Trophoblast cell (in vitro differentiated cells and primary cell): ENCODE measurements around the gene UGCG.

Experiments
- DNase-seq, 2 donors: peaks; one replicate each; pipeline ENCODE4 v3.0.0-alpha.2; 2016
- H2AFZ ChIP-seq: 2 replicates; pipeline ENCODE4 v1.6.1; 2013; ENCODE audit warnings: low read length, moderate library complexity, mild to moderate bottlenecking; ENCODE audit not compliant: insufficient read depth, poor library complexity
- H2AK5ac ChIP-seq: 2 replicates; pipeline ENCODE4 v1.6.1; 2013; ENCODE audit warnings: mild to moderate bottlenecking, low read length
- H2BK120ac ChIP-seq: 2 replicates; pipeline ENCODE4 v1.6.1; 2013; ENCODE audit warnings: low read length, mild to moderate bottlenecking, moderate library complexity; ENCODE audit not compliant: insufficient read depth, poor library complexity
- H2BK12ac ChIP-seq: 2 replicates; pipeline ENCODE4 v1.6.1; 2013; ENCODE audit warnings: mild to moderate bottlenecking, low read length, moderate library complexity
- H2BK5ac ChIP-seq: 2 replicates; pipeline ENCODE4 v1.6.1; 2013; ENCODE audit warnings: low read length, low read depth, moderate library complexity, mild to moderate bottlenecking; ENCODE audit not compliant: poor library complexity
- H3K14ac ChIP-seq: 2 replicates; pipeline ENCODE4 v1.6.1; 2013; ENCODE audit warnings: mild to moderate bottlenecking, low read length
- H3K18ac ChIP-seq: 2 replicates; pipeline ENCODE4 v1.6.1; 2013; ENCODE audit warnings: mild to moderate bottlenecking, low read length
- H3K23ac ChIP-seq: 2 replicates; pipeline ENCODE4 v1.6.1; 2013; ENCODE audit warnings: low read length
- H3K27ac ChIP-seq: 2 replicates; pipeline ENCODE4 v1.5.1; 2013; ENCODE audit warnings: low read depth, mild to moderate bottlenecking, inconsistent platforms, low read length, moderate library complexity
- H3K27me3 ChIP-seq: 2 replicates; pipeline ENCODE4 v1.6.1; 2013; ENCODE audit warnings: inconsistent platforms, mild to moderate bottlenecking, low read length, moderate library complexity; ENCODE audit not compliant: insufficient read depth
- H3K36me3 ChIP-seq, 2 experiments: 1 replicate in 1 of 2; 2 replicates in 1 of 2; pipeline ENCODE4 v1.6.1; 2013; ENCODE audit warnings: low read length in 2 of 2, mild to moderate bottlenecking in 2 of 2, moderate library complexity in 1 of 2; ENCODE audit not compliant: insufficient read depth in 2 of 2, control insufficient read depth in 1 of 2
- H3K4ac ChIP-seq: 2 replicates; pipeline ENCODE4 v1.6.1; 2013; ENCODE audit warnings: low read depth, mild to moderate bottlenecking, low read length, moderate library complexity
- H3K4me1 ChIP-seq, 2 experiments: 1 replicate in 1 of 2; 2 replicates in 1 of 2; pipeline ENCODE4 v1.6.1; 2013; ENCODE audit warnings: low read length in 2 of 2, mild to moderate bottlenecking in 2 of 2, moderate library complexity in 1 of 2; ENCODE audit not compliant: insufficient read depth in 2 of 2, control insufficient read depth in 1 of 2
- H3K4me2 ChIP-seq: 2 replicates; pipeline ENCODE4 v1.6.1; 2013; ENCODE audit warnings: inconsistent platforms, mild to moderate bottlenecking, low read length, moderate library complexity
- H3K4me3 ChIP-seq: 2 replicates; pipeline ENCODE4 v1.5.1; 2013; ENCODE audit warnings: mild to moderate bottlenecking, low read depth, low read length, inconsistent platforms
- H3K79me1 ChIP-seq: one replicate; pipeline ENCODE4 v1.6.1; 2013; ENCODE audit warnings: low read length
- H3K79me2 ChIP-seq: 2 replicates; pipeline ENCODE4 v1.6.1; 2013; ENCODE audit warnings: low read length, mild to moderate bottlenecking; ENCODE audit not compliant: control insufficient read depth, insufficient read depth, poor library complexity
- H3K9ac ChIP-seq: 2 replicates; pipeline ENCODE4 v1.6.1; 2013; ENCODE audit warnings: mild to moderate bottlenecking, low read length
- H3K9me3 ChIP-seq: 2 replicates; pipeline ENCODE4 v1.6.1; 2013; ENCODE audit warnings: low read depth, mild to moderate bottlenecking, control low read depth, inconsistent platforms, low read length; ENCODE audit not compliant: insufficient read depth
- H4K12ac ChIP-seq: 2 replicates; pipeline ENCODE4 v1.6.1; 2013; ENCODE audit warnings: low read depth, mild to moderate bottlenecking, low read length, moderate library complexity
- H4K8ac ChIP-seq: 2 replicates; pipeline ENCODE4 v1.6.1; 2013; ENCODE audit warnings: low read depth, mild to moderate bottlenecking, low read length, moderate library complexity
- H4K91ac ChIP-seq: one replicate; pipeline ENCODE4 v1.6.1; 2013; ENCODE audit warnings: low read depth, mild to moderate bottlenecking, low read length, moderate library complexity
- WGBS: extraction: QIAGEN DNeasy Blood & Tissue Kit; methylation state at CpG from one replicate; pipeline ENCODE4 v1.1.7; 2013; ENCODE audit warnings: missing lambda C conversion rate; ENCODE audit not compliant: insufficient read length, insufficient coverage; ENCODE audit errors: extremely low coverage; 5-methylcytosine and 5-hydroxymethylcytosine counted together

The UGCG gene

DNA sequence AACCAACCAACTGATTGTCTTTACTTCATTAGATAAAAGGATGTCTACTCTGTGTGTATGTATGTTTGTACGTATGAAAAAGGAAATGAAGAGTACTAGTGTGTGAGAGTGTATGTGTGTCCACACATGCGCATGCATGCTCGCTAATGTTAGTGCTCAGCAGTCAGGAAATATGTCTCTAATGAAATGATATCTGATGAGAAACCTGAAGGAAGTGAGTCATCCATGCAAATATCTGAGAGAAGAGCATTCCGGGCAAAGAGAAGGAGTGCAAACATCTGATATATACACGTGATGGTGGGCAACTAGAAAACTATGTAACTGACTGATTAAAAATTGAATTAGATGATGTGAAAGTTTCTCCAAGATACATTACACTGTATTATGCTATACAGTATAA lies 29.6 kb upstream of the UGCG start:
- Histone ChIP-seq H3K9ac (no peak overlapping the region), H3K9me3 (no peaks in the 10 kb centered on the region), H3K4ac (no peak overlapping the region), H4K8ac (no peak overlapping the region), H3K79me1 (no peaks in the 10 kb centered on the region), H4K12ac (no peak overlapping the region), H3K18ac (no peak overlapping the region), H3K79me2 (no peaks in the 10 kb centered on the region), H3K4me1 (no peaks in the 10 kb centered on the region), H2AFZ (no peak overlapping the region), H3K27ac (no peak overlapping the region), H4K91ac (no peak overlapping the region), H2BK12ac (no peak overlapping the region), H2BK120ac (no peak overlapping the region), H3K4me3 (no peak overlapping the region), H3K36me3 (no peaks in the 10 kb centered on the region), H3K4me2 (no peak overlapping the region), H2BK5ac (no peak overlapping the region), H3K27me3 (no peaks in the 10 kb centered on the region), H3K23ac (no peak overlapping the region), H2AK5ac (no peak overlapping the region), H3K14ac (no peak overlapping the region)
- DNase-seq = peak in 1 of 2 donors; percentile 53
- 100% methylated on average over 1 of the region's 5 CpGs for WGBS

GRCh38 chr9:111868475-111868874 lies 28.1 kb upstream of the UGCG start:
- Histone ChIP-seq H3K4ac (no peak overlapping the region), H3K4me1 (no peaks in the 10 kb centered on the region), H4K8ac (no peak overlapping the region), H2AK5ac (no peak overlapping the region), H2BK5ac (no peak overlapping the region), H3K14ac (no peak overlapping the region), H3K23ac (no peak overlapping the region), H3K4me2 (no peak overlapping the region), H2BK12ac (no peak overlapping the region), H4K12ac (no peak overlapping the region), H2AFZ (no peak overlapping the region), H3K79me1 (no peaks in the 10 kb centered on the region), H3K9ac (no peak overlapping the region), H3K79me2 (no peaks in the 10 kb centered on the region), H3K27ac (no peak overlapping the region), H3K36me3 (no peaks in the 10 kb centered on the region), H4K91ac (no peak overlapping the region), H3K18ac (no peak overlapping the region), H3K27me3 (no peaks in the 10 kb centered on the region), H3K9me3 (no peaks in the 10 kb centered on the region), H2BK120ac (no peak overlapping the region), H3K4me3 (no peak overlapping the region)
- WGBS = no CpG with 5 or more reads among the region's 6 CpGs
- DNase-seq = peak in 1 of 2 donors; percentile 35

- DNase-seq = no peak
Measured at GRCh38 chr9:111870774-111871498, 25.7 kb upstream of the UGCG start.

DNA sequence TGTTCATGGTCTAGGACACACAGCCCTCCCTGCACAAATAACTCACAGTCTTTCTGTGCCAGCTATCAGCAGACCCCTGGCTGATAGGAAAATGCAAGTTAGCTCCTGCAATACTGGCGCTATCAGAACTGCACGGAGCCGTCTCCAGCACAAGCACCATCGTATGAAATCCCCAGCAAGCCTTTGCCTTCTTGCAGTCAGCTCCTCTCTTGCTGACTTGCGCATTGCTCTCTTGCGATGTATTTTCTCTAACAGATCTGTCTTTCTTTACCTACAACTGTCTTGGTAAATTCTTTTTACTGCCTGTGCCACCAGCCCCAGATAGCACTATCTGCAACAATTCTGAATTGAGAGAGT lies 25.1 kb upstream of the UGCG start:
- H4K8ac ChIP-seq = no peak overlapping the region
- H3K27me3 ChIP-seq = no peaks in the 10 kb centered on the region
- no peak overlapping the region for H2BK120ac ChIP-seq
- H3K4ac ChIP-seq = no peak overlapping the region
- no peaks in the 10 kb centered on the region for H3K79me2 ChIP-seq
- H3K9me3 ChIP-seq = no peaks in the 10 kb centered on the region
- no peaks in the 10 kb centered on the region for H3K79me1 ChIP-seq
- no peak for DNase-seq
- no peak overlapping the region for H3K4me2 ChIP-seq
- no peak overlapping the region for H4K91ac ChIP-seq
- peaks cover 0 to 2% of the 10 kb centered on the region in 2 experiments for H3K4me1 ChIP-seq
- H3K14ac ChIP-seq = no peak overlapping the region
- H2AFZ ChIP-seq = no peak overlapping the region
- no peak overlapping the region for H3K27ac ChIP-seq
- H2AK5ac ChIP-seq = no peak overlapping the region
- H3K4me3 ChIP-seq = no peak overlapping the region
- H3K18ac ChIP-seq = no peak overlapping the region
- no peak overlapping the region for H4K12ac ChIP-seq
- no CpG with 5 or more reads among the region's 6 CpGs for WGBS
- H3K9ac ChIP-seq = no peak overlapping the region
- H3K23ac ChIP-seq = no peak overlapping the region
- H3K36me3 ChIP-seq = no peaks in the 10 kb centered on the region
- H2BK5ac ChIP-seq = no peak overlapping the region
- H2BK12ac ChIP-seq = no peak overlapping the region

More at GRCh38 chr9:111870774-111871498, 25.7 kb upstream of the UGCG start:
- H2BK12ac ChIP-seq = no peak overlapping the region
- no peak overlapping the region for H3K14ac ChIP-seq
- no peaks in the 10 kb centered on the region for H3K9me3 ChIP-seq
- H4K8ac ChIP-seq = no peak overlapping the region
- no peaks in the 10 kb centered on the region for H3K79me2 ChIP-seq
- no peaks in the 10 kb centered on the region for H3K27me3 ChIP-seq
- WGBS = no CpG with 5 or more reads among the region's 3 CpGs
- no peak overlapping the region for H2AK5ac ChIP-seq
- H4K12ac ChIP-seq = no peak overlapping the region
- H3K9ac ChIP-seq = no peak overlapping the region
- no peak overlapping the region for H3K27ac ChIP-seq
- H3K4me3 ChIP-seq = no peak overlapping the region
- H3K79me1 ChIP-seq = no peaks in the 10 kb centered on the region
- no peak overlapping the region for H2BK120ac ChIP-seq
- no peaks in the 10 kb centered on the region for H3K36me3 ChIP-seq
- H3K23ac ChIP-seq = no peak overlapping the region
- H4K91ac ChIP-seq = no peak overlapping the region
- H3K4me1 ChIP-seq = peaks cover 0 to 2% of the 10 kb centered on the region in 2 experiments
- no peak overlapping the region for H2AFZ ChIP-seq
- H2BK5ac ChIP-seq = no peak overlapping the region
- no peak overlapping the region for H3K4me2 ChIP-seq
- no peak overlapping the region for H3K4ac ChIP-seq
- no peak overlapping the region for H3K18ac ChIP-seq
